Peyer's patch (tissue), 4 donors: ENCODE measurements around the gene MCUR1. TPM values are rescaled to one million over a fixed set of nuclear protein-coding genes. Genes with fewer than 3 reads are reported as not detected.

Experiments
- DNase-seq, 3 donors: peaks; one replicate each; pipeline ENCODE4 v3.0.0-alpha.2; 2017 to 2019
- H3K27ac ChIP-seq, 4 donors: fragments of 200-600 bp; sonication (generic); one replicate each; pipeline ENCODE4 v1.5.1; 2016 to 2019
- H3K27me3 ChIP-seq, 2 donors: fragments of 200-600 bp; sonication (generic); one replicate each; pipeline ENCODE4 v1.5.1; 2019
- H3K36me3 ChIP-seq, 3 donors: fragments of 200-600 bp; sonication (generic); one replicate each; pipeline ENCODE4 v1.5.1; 2016 to 2019
- H3K4me1 ChIP-seq, 4 donors: fragments of 200-600 bp; sonication (generic); one replicate each; pipeline ENCODE4 v1.5.1; 2016 to 2019
- H3K4me3 ChIP-seq, 4 donors: fragments of 200-600 bp; sonication (generic); 1 replicate in 3 of 4; 2 replicates in 1 of 4; pipeline ENCODE4 v1.5.1; 2016 to 2019; ENCODE audit warnings: mild to moderate bottlenecking in 1 of 4
- H3K9me3 ChIP-seq, 4 donors: fragments of 200-600 bp; sonication (generic); one replicate each; pipeline ENCODE4 v1.5.1; 2016 to 2019; ENCODE audit warnings: mild to moderate bottlenecking in 1 of 4
- CTCF ChIP-seq, 6 experiments: fragments of 450-650 bp in 4 of 6; fragments of 200-600 bp in 2 of 6; sonication (generic) in 1 of 6; IDR thresholded peaks; one replicate each; pipeline ENCODE4 v1.5.1; 2017 to 2019; ENCODE audit warnings: antibody characterized with exemption in 6 of 6, mild to moderate bottlenecking in 3 of 6, moderate library complexity in 1 of 6
- POLR2A ChIP-seq, 2 donors: fragments of 450-650 bp; IDR thresholded peaks; one replicate each; pipeline ENCODE4 v1.5.1; 2017; ENCODE audit warnings: antibody characterized with exemption in 2 of 2, mild to moderate bottlenecking in 2 of 2, moderate library complexity in 2 of 2
- total RNA-seq, 4 donors: library from RNA; depleted of rRNA; stranded (reverse); fragments of >200 nt; gene quantifications; one replicate each; pipeline ENCODE4 v1.1.0, GENCODE V29; 2016

MCUR1 gene
- total RNA-seq, 4 donors from 2014 or later = 20.6 to 49.4 (median 33.6) TPM

DNA sequence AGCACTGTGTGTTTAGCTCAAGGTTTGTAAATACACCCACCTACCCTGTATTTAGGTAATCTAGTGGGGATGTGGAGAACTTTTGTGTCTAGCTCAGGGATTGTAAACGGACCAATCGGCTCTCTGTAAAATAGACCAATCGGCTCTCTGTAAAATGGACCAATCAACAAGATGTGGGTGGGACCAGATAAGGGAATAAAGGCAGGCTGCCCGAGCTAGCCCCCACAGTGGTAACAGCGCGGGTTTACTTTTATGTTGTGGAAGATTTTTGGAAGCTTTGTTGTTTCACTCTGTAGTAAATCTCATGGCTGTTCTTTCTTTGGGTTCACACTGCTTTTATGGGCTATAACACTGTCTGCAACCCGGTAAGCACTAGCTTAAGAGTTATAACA, 70.6 kb downstream of the MCUR1 start:
- H3K4me1 ChIP-seq = no peaks in the 10 kb centered on the region
- no peak overlapping the region for H3K4me3 ChIP-seq
- H3K9me3 ChIP-seq = no peaks in the 10 kb centered on the region
- no peaks in the 10 kb centered on the region for H3K36me3 ChIP-seq
- no peaks in the 10 kb centered on the region for H3K27me3 ChIP-seq
- H3K27ac ChIP-seq = no peak overlapping the region
- no peak for DNase-seq
- no peak for TF ChIP-seq CTCF (IDR thresholded peaks at IDR 0.05)
- no peak for TF ChIP-seq POLR2A (IDR thresholded peaks at IDR 0.05)

- TF ChIP-seq CTCF (IDR thresholded peaks at IDR 0.05) = no peak
- TF ChIP-seq POLR2A (IDR thresholded peaks at IDR 0.05) = no peak
- Histone ChIP-seq H3K9me3 (no peaks in the 10 kb centered on the region), H3K27me3 (no peaks in the 10 kb centered on the region), H3K4me1 (no peaks in the 10 kb centered on the region), H3K27ac (no peak overlapping the region), H3K4me3 (peak overlapping the region in 1 of 4 donors; percentile 1), H3K36me3 (no peaks in the 10 kb centered on the region)
- DNase-seq = no peak
Observed at GRCh38 chr6:13742961-13743735, 71.2 kb downstream of the MCUR1 start.

GRCh38 chr6:13741365-13741764, 73.0 kb downstream of the MCUR1 start:
- Histone ChIP-seq H3K36me3 (no peaks in the 10 kb centered on the region), H3K4me1 (no peaks in the 10 kb centered on the region), H3K27me3 (no peaks in the 10 kb centered on the region), H3K27ac (no peak overlapping the region), H3K4me3 (no peak overlapping the region), H3K9me3 (no peaks in the 10 kb centered on the region)
- TF ChIP-seq POLR2A (IDR thresholded peaks at IDR 0.05) = no peak
- no peak for TF ChIP-seq CTCF (IDR thresholded peaks at IDR 0.05)
- DNase-seq = no peak

Other genes with a start within 250 kb of the MCUR1 start
- gene SIRT5, start 240.0 kb downstream of the MCUR1 start, total RNA-seq = 10 to 100 TPM in 3 of 4 donors, 1 to 10 TPM in 1; 6.8 to 22.1 (median 18.1) TPM
- 10 to 100 TPM; 46.6 to 66.0 (median 56.4) TPM for gene NOL7, start 199.2 kb downstream of the MCUR1 start, total RNA-seq
- gene RANBP9, start 102.7 kb downstream of the MCUR1 start, total RNA-seq = 10 to 100 TPM; 26.2 to 49.5 (median 31.3) TPM
- gene RNF182, start 110.4 kb upstream of the MCUR1 start, total RNA-seq = not detected